CD4-positive, alpha-beta T cell treated with Interleukin-6 for 4 hours (primary cell): ENCODE measurements around the gene LAMB1.
"Not testable (repeated sequence)": the region's sequence is repeated elsewhere in the genome, so short reads cannot be mapped to it uniquely, and the experiment has no call there.

Source experiments
- DNase-seq: peaks from one replicate; pipeline ENCODE4 v3.0.0-alpha.2; 2020; ENCODE audit warnings: mixed read lengths

The LAMB1 gene

DNA sequence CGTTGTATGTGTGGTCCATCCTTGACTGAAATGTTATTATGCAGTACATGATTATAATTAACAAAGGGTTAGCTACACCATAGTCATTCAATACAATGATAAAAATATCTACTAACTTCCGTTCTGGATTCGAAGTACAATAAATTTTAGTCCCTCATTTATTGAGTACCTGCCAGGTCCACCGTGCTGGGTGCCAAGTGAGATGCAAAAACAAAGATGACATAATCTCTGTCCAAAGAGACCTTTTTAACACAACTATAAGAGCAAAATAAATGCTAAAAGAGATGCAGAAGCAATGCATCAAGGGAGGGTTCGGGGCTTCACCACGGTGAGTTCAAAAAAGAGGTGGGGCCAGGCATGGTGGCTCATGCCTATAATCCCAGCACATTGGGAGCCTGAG lies 33.1 kb downstream of the LAMB1 start:
- DNase-seq: no peak

- no peak for DNase-seq
Observed at GRCh38 chr7:107968449-107968848, 34.5 kb downstream of the LAMB1 start.

DNA sequence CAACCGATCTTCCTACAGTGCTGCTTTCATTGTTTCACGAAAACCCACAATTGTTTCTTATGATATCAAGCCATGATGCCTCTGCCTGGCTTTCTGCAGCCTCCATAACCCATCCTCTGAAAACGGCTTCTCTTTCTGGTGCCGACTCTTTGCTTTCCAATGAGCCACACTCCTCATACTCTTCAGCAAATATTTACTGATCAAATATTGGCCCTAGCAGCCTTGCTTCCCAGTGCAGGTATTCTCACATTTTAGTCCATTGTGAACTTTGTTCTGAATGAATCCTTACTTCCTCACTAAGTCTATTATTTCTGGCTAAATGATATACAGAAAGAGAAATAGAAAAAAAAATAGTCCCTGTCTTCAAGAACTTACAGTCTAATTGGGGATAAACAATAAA lies 35.5 kb downstream of the LAMB1 start:
- DNase-seq: no peak

DNA sequence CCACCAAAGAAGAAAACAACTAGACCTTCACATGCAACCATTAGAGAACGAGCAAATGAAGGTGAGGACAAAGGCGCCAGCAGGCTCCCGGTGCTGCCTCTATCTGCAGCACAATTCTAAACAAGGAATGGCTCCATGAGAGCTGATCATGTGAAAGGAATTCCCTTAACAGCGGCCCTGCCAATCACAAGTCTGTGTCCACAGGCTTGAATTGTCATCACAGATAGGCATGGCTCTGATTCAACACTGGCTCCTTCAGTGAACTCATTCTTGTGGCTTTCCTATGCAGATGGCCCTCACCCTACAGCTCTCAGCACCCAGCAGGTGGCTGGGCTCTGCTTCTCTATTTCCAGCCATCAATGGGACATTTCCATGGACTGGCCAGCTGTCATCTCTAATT lies 36.2 kb downstream of the LAMB1 start:
- no peak for DNase-seq

- no peak for DNase-seq
Observed at GRCh38 chr7:107964510-107964909, 38.5 kb downstream of the LAMB1 start.

DNA sequence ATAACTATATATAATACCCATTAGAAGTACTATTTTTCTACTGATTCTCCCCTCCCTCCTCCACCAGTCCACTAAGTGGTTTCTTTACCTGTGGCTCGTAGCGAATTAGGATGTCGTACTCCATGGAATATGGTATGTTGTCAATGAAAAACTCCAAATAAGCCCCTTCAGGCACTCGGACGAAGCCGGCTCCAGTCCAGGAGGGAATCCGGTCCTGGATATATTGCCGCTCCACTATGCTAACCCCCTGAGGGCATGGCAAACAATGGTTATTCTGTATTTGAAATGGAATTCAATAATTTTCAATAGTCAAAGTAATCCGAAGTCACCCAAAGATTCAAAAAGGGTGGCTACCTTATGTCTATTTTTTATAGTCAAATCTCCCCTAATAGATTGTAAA lies 40.1 kb downstream of the LAMB1 start:
- DNase-seq: no peak

GRCh38 chr7:107961405-107961804 lies 41.6 kb downstream of the LAMB1 start:
- DNase-seq: no peak

- DNase-seq: no peak
Observed at GRCh38 chr7:107960272-107960671, 42.7 kb downstream of the LAMB1 start.

- DNase-seq: no peak
Observed at GRCh38 chr7:107959527-107959898, 43.4 kb downstream of the LAMB1 start.

DNA sequence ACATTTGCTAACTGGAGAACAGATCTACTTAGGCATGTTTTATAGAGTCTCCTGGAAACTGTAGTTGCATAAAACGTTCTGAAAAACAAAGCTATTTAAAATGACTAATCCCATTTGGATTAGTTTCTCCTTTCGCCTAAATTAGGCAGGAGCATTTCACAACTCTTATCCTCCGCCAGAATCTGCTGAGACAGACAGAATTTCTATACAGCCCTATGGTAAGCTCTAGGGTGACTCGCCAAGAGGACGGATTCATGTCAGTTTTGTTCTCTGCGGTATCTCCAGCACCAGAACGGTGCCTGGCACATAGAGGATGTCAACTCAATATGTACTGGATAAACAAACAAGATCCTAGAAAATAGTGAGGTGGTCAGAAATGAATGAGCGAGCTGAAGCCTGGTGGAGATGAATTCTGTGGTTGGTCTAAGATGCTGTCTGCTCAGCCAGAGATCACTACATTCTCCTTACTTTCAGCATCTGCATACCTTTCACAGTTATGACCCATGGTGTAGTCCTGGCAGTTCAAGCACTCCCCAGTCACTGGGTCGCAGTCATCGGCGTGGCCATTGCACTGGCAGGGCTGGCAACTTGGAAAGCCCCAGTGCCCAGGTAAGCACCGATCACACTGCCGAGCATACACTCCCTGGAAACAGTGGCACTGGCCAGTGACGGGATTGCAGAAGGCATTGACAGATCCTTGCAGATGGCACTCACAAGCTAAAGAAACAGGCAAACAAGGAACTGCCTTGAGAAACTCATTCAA lies 44.0 kb downstream of the LAMB1 start:
- DNase-seq: no peak

DNA sequence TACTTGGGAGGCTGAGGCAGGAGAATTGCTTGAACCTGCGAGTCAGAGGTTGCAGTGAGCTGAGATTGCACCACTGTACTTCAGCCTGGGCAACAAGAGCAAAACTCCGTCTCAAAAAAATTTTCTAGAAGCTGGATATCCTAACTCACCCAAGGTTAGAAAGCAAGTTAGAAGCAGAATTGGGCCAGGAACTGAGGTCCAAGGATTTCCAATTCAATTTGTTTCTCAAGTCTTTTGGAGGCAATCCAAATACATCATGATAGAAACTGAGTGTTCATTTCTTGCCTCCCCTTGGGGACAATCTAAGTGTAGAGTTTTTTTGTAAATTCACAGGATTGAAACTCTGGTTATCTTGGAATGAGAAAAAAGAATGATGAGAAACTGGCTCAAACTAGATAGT lies 45.5 kb downstream of the LAMB1 start:
- no peak for DNase-seq

DNA sequence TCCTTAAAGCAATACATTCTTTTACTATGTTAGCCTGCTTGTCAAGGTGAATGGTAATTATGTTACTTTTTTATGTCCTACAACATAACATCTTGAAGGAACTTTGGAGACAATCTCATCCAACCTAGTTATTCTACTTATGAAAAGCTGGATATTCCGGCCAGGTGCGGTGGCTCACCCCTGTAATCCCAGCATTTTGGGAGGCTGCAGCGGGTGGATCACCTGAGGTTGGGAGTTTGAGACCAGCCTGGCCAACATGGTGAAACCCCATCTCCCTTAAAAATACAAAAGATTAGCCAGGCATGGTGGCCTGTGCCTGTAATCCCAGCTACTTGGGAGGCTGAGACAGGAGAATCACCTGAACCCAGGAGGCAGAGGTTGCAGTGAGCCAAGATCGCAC lies 46.0 kb downstream of the LAMB1 start:
- DNase-seq: not testable (repeated sequence)

- DNase-seq: no peak
Observed at GRCh38 chr7:107955394-107955793, 47.6 kb downstream of the LAMB1 start.

GRCh38 chr7:107953924-107954303 lies 49.0 kb downstream of the LAMB1 start:
- no peak for DNase-seq

GRCh38 chr7:107953265-107953923 lies 49.6 kb downstream of the LAMB1 start:
- no peak for DNase-seq

- no peak for DNase-seq
Observed at GRCh38 chr7:107951896-107952295, 51.1 kb downstream of the LAMB1 start.

- no peak for DNase-seq
Observed at GRCh38 chr7:107951172-107951787, 51.7 kb downstream of the LAMB1 start.

GRCh38 chr7:107949443-107949935 lies 53.5 kb downstream of the LAMB1 start:
- DNase-seq: no peak

GRCh38 chr7:107948645-107949442 lies 54.1 kb downstream of the LAMB1 start:
- DNase-seq: no peak

DNA sequence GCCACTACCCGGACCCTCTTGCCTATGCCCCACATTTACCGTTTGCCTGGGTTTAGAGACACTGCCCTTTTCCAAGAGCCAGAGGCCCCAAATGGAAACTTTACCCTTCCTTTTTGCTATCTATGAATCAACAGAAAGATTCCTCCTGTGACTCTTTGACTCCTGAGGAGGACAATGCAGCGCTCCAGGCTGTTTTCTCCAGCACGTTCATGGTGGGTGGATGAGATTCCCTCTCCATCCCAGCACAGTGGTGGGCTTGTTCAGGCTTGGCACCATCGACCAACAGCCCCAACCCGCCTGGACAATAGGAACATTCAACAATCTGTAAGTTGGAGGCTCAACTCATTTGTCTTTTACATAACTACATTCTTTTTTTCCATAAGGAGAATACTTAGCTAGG lies 56.1 kb downstream of the LAMB1 start:
- no peak for DNase-seq

DNA sequence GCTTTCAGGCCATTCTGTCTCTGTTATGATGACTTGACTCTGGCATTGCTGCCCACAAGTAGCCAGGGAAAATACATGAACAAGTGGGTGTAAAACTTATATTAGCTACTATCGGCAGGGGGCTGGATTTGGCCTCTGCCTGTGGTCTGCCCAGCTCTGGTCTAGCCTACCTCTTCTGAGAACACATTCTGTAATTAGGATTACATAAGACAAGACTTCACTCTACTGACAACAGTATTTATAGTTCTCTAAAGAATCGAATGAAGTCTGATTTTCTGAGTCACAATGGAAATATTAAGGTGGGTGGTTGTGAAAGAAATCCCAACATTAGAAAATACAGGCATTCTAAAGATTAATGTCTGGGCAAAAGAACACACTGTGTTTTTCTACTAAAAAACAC lies 56.5 kb downstream of the LAMB1 start:
- no peak for DNase-seq

GRCh38 chr7:107945332-107945731 lies 57.6 kb downstream of the LAMB1 start:
- no peak for DNase-seq
